Left lobe of liver (tissue), 2 donors: ENCODE data around the gene FLG. TPM values are rescaled to one million over a fixed set of nuclear protein-coding genes. Genes with fewer than 3 reads are reported as not detected.
"Not testable (repeated sequence)": the region's sequence is repeated elsewhere in the genome, so short reads cannot be mapped to it uniquely, and the experiment has no call there.

Experiments
- ATAC-seq: fragments of 200-7000 bp; cut with Tn5 transposase; one replicate; pipeline ENCODE4 v1.9.1; 2020; ENCODE audit warnings: mild to moderate bottlenecking, moderate library complexity
- DNase-seq: peaks from one replicate; pipeline ENCODE4 v3.0.0-alpha.2; 2020; ENCODE audit warnings: low spot score
- total RNA-seq: library from RNA; stranded (reverse); gene quantifications from one replicate; pipeline ENCODE4 v1.2.1, GENCODE V29; 2021
- donor health status: DM: no; HTN: no; CAD: no; lungs with moderate emphysema.
- donor health status: DM: no; HTN: yes; CAD: no.

Gene FLG
- total RNA-seq, 1 donor from 2014 or later = not detected

- not testable (repeated sequence) for ATAC-seq, DNase-seq
Observed at GRCh38 chr1:152303139-152303872, 21.7 kb downstream of the FLG start.

- not testable (repeated sequence) for ATAC-seq, DNase-seq
Observed at GRCh38 chr1:152256394-152256793, 68.6 kb downstream of the FLG start.

Other genes with a start within 250 kb of the FLG start
- gene TCHHL1, start 236.2 kb downstream of the FLG start, total RNA-seq = not detected
- 0.08 TPM for gene TCHH, start 209.8 kb downstream of the FLG start, total RNA-seq
- not detected for gene RPTN, start 166.0 kb downstream of the FLG start, total RNA-seq
- not detected for gene HRNR, start 101.0 kb downstream of the FLG start, total RNA-seq
- not detected for gene FLG2, start 34.8 kb upstream of the FLG start, total RNA-seq
- gene CRNN, start 89.0 kb upstream of the FLG start, total RNA-seq = not detected
- gene LCE5A, start 185.6 kb upstream of the FLG start, total RNA-seq = not detected
- gene CRCT1, start 189.2 kb upstream of the FLG start, total RNA-seq = not detected
- gene LCE3E, start 241.5 kb upstream of the FLG start, total RNA-seq = not detected